Measurements from ENCODE around the gene CEP192. TPM values are rescaled to one million over a fixed set of nuclear protein-coding genes. Genes with fewer than 3 reads are reported as not detected.
"Not testable (repeated sequence)": the region's sequence is repeated elsewhere in the genome, so short reads cannot be mapped to it uniquely, and the experiment has no call there.

The CEP192 gene
- total RNA-seq, 1 donor from 2014 or later, result 66.3 TPM

GRCh38 chr18:12990641-12990966 lies 558 bp upstream of the CEP192 start:
- no peak for DNase-seq

DNA sequence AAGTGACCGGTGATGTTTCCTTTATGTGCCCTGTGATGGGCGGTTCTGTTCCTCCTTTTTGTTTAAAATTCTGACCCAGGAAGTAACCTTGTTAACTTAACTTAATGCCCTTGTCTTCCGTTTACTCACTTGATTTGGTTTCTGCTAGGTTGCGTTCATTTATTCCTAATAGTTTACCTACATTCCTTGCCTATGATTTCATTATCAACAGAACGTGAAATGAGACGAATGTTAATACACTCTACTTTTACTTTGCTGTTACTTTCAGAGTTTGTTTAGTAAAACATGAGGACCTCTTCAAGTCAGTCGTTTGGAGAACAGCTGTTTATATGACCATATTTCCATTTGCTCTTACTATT lies 638 bp downstream of the CEP192 start:
- DNase-seq, result no peak

- no peak for DNase-seq
Observed at GRCh38 chr18:12993439-12993838, 2.3 kb downstream of the CEP192 start.

GRCh38 chr18:12995424-12995823 lies 4.3 kb downstream of the CEP192 start:
- no peak for DNase-seq

GRCh38 chr18:12995952-12996477 lies 4.9 kb downstream of the CEP192 start:
- no peak for DNase-seq

GRCh38 chr18:12996661-12997292 lies 5.6 kb downstream of the CEP192 start:
- DNase-seq, result no peak

DNA sequence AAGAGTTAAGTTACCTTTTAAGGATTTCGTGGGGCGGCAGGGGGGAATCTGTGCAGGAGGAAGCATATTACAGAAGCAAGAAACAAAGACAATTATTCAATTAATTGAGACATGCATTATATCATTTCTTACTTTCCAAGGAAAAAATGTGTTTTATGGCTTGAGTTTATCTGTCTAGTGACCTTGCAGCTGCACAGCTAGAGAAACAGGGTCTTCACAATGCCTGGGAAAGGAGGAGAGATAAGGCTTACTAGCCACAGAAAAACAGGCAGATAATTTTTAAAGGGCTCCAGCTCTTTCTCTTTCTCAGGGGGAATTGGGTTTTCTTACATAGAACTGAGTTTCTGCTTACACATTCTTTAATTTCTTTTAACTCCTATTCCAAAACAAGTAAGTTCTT lies 6.2 kb downstream of the CEP192 start:
- DNase-seq, result not testable (repeated sequence)

DNA sequence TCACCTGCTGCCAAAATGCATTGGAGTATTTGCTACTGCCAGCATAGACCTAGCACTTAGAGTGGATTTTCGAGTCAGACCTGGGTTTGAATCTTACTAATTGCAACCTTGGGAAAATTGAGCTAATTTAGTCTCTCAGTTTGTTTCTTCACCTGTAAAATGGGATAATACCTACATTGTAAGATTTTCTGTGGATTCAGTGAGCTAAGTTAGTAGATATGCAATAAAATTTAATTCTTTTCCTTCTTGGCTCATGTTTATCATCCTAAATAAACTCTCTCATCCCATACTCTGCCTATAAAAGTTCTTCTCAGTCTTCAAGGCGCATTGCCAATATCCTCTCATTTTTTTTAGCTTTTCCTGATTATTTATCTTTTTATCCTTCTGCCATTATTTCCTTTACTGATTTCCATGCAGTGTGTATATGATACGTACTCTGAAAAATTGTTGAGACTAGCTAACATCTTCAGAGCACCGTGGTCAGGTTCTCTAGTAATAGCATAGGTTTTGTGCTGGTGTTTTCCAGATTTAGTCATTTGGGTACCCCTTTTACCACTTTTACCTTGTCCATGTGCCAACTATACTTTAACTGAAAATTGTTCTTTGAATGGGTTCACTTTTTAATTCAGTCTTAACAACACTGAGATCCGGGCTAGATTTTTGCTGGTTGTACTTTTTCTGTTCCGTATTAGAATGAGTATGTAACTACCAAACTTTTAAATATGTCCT lies 7.3 kb downstream of the CEP192 start:
- no peak for DNase-seq

GRCh38 chr18:13003466-13003896 lies 12.3 kb downstream of the CEP192 start:
- no peak for DNase-seq

- no peak for DNase-seq
Observed at GRCh38 chr18:13004396-13004795, 13.2 kb downstream of the CEP192 start.

DNA sequence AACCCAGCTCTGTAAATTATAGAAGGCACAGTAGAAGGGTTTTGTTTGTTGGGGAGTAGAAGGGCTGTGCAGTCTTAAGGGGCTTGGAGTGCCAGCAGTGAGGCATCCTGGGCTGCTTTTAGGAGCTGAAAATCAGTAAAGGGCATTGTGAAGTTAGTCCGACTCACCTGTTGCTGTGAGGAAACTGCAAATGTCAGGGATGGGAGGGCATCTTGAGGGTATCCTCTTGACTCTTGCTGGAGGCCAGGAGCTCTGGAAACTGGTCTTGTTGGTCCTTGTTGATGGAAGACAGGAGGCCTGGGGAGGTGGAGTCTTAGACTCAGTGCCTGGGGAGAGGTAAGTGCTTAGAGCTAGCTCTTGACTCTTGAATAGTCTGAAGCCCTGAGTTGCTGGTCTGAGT lies 14.1 kb downstream of the CEP192 start:
- no peak for DNase-seq

DNA sequence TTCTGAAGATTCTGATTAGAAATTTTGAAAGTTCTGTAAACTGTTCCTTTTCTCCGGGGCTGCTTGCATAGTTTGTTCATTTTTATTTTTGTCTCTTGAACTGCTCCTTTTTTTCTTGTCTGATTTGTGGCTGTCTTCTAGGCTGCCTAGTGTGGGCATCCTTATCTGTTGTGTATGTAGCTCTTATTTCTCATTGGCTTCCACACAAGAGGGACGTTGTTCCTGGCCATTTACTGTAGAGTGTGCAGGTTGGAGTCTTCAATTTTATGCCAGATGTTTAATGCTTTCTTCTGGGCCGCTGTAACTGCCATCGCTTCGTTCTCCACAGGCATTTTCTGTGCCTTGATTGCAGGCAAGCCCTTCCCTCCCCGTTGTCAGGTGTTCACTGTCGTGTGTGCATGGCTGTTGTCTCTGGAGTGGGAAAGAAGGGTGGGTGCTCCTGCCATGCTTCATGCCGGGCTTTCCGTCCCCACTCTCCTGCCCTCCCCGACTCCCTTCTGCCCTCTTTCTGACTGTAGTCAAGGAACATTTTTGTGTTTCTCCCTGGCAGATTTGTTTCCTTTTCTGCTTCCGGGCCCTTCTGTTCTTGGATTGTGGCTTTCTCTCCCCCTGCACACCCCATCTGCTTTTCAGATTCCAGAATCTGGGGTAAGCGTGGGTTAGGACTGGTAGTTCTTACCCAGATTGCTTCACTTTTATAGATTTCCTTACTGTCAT lies 15.5 kb downstream of the CEP192 start:
- no peak for DNase-seq

- no peak for DNase-seq
Observed at GRCh38 chr18:13007248-13007560, 16.0 kb downstream of the CEP192 start.

DNA sequence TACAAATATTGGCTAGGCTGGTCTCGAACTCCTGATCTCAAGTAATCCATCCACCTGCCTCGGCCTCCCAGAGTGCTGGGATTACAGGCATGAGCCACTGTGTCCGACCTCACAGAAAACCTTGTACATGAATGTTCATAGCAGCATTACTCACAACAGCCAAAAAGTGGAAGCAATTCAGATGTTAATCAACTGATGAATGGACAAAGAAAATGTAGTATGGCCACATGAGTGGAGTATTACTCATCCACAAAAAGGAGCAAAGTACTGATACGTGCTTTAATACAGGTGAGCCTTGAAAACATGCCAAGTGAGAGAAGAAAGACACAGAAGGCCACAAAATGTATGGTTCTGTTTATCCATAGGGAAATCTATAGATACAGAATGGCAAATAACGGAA lies 20.6 kb downstream of the CEP192 start:
- DNase-seq, result no peak

DNA sequence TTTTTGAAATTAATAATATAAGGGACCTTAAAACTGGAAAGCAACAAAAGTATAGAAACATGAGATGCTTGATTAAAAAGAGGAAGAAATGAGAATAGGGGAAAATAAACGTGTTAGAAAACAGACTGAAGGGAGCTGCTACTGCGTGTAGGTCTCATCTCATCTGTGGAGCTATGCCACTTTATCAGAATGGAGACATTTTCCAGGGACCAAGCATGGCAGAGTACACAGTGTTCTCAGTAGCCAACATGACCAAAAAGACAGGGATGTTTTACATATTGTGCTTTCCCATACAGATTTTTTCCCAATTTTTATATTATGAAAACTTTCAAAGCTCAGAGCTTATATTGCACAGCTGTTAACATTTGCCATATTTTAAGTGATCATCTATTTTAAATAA lies 23.1 kb downstream of the CEP192 start:
- no peak for DNase-seq

DNA sequence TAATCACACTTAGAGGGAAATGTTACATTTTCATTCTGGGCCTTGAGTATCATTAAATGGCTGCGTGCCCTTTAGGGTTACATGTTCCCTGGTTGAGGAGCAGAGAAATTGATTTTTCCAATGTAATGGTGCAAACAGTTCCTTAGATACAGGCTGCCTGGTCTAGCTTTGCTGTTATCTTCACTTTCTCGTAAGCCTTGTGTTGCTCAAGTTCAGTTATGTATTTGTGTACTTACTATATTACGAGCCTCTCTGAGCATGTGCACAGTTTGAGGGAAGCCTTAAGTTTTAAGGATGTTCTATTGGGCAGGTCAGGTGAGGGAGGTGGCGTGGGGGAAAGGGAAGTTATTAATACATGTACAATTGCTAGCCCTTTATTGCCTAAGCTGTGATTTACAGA lies 23.7 kb downstream of the CEP192 start:
- no peak for DNase-seq

DNA sequence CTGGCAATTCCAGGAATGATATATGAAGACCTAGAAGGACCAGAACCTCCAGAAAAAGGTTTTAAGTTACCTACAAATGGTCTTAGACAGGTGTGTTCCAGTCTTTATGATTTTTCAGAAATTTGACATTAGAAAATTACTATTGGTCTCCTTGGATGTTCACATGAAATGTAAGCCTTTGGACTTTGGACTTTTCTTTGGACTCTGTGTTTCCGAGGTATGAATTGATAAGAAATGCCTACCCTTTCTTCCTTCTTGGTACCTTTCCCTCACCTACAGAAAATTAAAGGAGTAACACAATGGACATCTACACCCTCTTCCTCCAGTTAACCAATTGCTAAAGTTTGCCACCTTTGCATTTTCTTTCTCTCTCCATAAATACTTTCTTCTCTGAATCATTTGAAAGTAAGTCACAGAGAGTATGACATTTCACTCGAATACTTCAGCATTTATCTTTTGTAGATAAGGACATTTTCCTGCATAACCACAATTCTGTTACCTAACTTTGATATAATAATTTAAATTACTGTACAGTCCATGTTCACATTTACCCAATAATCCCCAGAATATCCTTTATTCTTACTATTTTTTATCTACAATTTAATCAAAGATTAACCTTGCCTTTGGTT lies 26.2 kb downstream of the CEP192 start:
- no peak for DNase-seq

DNA sequence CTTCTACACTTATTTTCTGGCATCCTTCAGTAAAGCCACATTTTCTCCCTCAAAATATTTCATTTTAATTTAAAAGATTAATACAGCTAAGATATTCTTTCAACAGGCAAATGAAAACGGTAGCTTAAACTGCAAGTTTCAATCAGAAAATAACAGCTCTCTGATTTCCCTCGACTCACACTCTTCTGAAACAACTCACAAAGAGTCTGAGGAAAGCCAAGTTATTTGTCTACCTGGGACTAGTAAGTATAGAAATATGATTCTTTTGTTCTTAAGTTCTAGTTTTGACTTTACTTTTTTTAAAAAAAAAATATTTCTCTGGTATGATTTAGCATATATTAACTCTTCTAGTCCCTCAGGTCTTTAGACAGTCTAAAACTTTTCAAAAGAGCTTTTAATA lies 27.2 kb downstream of the CEP192 start:
- DNase-seq, result no peak

DNA sequence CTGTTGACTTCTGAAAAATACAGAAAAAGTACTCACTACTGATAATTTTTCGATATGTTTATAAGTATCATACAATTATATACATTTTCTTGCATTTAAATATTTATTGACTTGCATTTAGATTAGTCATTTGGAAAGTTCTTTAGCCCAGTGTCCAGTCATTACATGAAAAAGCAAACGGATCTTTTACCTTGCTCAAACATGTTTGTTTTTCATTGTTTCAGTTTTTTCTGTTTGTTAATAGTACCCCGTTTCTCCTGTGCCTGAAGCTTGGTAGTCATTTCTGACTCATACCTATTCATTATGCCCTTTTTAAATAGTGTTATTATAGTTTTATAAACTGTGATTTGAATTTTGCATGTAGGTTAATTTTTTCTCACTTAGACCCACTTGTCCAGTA lies 28.1 kb downstream of the CEP192 start:
- DNase-seq, result no peak

DNA sequence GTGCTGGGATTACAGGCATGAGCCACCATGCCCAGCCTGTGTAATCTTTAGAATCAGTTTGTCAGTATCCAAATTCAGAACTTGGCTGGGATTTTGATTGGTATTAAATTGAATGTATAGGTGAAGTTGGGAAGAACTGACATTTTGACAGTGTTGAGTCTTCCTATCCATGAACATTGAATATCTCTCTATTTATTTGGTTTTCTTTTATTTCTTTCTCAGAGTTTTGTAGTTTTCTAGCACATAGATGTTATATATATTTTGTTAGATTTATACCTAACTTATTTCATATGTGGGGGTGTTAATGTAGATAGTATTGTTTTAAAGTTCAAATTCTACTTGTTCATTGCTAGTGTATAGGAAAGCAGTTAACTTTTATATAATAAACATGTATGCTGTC lies 31.5 kb downstream of the CEP192 start:
- no peak for DNase-seq

- DNase-seq, result no peak
Observed at GRCh38 chr18:13025233-13025632, 34.1 kb downstream of the CEP192 start.

DNA sequence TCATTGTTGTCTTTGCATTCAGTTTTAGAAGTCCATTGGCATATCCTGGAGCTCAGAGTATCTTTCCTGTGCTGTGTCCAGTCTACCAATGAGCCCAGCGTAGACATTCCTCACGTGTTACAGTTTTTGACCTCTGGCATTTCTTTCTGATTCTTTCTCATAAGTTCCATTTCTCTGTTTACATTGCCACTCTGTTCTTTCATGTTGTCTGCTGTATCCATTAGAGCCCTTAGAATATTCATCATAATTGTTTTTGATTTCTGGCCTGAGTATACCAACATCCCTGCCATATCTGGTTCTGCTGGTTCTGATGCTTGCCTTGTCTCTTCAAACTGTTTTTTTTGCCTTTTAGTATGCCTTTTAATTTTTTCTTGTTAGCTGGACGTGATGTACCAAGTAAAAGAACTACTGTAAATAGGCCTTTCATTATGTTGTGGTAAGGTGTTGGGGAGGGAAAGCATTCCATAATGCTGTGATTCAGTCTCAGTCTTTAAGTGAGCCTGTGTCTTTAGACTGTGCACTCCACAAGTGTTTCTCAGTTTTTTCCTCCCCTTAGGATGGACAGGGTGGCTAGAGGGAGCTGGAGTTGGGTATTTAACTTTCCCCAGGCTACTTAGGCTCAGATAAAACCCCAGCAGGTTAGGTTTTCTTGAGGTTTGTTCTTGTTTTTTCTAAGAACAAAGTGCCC lies 35.6 kb downstream of the CEP192 start:
- DNase-seq, result no peak

DNA sequence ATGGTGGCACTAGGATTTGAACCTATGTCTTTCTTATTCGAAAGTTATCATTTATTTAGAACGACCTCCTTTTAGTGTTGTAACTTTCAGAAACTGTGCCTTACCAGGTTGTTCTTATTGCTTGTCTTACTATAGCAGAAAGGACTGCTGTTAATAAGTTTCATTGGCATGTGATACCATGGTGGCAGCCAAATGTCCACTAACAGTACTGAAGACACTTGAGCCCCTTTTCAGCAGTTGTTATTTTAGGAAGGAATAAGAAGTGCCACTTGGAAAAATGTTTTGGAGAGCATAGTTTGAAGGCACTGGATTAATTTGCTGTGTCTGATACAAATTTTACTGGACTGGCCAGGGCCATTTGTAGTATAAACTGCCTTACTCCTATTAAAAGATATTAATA lies 37.7 kb downstream of the CEP192 start:
- DNase-seq, result no peak

Measured in occipital lobe (tissue), 2 donors.